SIG-M5 treated with dmso at 0.1 percent for 504 hours (cell line): Measurements from ENCODE around the gene ABCB9.

ENCODE experiments used
- DNase-seq: peaks from one replicate; lab custom pipeline; 2025; ENCODE audit not compliant: unreplicated experiment; lab: John Stamatoyannopoulos, UW

ABCB9 gene

DNA sequence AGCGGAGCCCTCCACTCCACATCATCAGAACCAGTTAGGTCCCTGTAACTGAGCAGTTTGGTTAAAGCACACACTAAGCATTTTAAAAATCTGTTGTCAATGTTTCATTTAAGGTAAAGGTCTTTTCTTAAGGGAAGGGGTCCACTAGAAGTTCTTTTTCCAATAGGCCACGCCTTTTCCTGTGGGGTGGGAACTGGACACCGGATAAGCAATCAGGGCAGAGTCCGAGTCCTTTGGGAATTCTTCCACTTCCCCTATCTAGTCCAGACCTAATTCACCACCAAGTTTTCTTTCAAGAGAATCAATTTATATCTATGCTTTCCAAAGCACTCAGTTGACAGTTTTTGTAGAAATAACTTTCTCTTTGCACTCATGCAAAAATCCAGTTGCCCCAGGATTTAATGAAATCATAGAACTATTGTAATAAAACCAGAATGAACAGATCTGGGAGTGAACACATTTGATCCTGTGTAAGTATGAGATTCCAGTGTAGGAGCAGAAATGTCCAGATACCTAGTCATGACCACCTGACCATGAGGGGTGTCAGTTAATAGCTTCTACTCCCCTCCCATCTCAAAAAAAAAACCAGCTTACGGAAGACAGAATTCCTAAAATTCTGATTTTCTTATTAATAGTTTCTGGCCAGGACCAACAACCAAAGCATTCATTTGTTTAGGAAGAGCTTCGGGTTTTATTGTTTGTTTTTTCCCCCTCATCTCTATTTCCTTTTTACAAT lies 82.0 kb downstream of the ABCB9 start:
- DNase-seq: no peak

GRCh38 chr12:122882908-122883558 lies 83.2 kb downstream of the ABCB9 start:
- no peak for DNase-seq

GRCh38 chr12:122880668-122881067 lies 85.6 kb downstream of the ABCB9 start:
- no peak for DNase-seq

- no peak for DNase-seq
Observed at GRCh38 chr12:122880155-122880667, 86.1 kb downstream of the ABCB9 start.
